Prostate gland (tissue), 2 donors: ENCODE measurements around the gene DCC. TPM values are rescaled to one million over a fixed set of nuclear protein-coding genes. Genes with fewer than 3 reads are reported as not detected.

ENCODE experiments used
- DNase-seq: peaks from one replicate; pipeline ENCODE4 v3.0.0-alpha.2; 2019; ENCODE audit warnings: low spot score
- H3K27ac ChIP-seq, 2 donors: fragments of 200-600 bp; sonication (generic); 2 replicates each; pipeline ENCODE4 v1.5.1; 2017 to 2019
- H3K27me3 ChIP-seq: fragments of 200-600 bp; sonication (generic); replicated peaks from 2 replicates; pipeline ENCODE4 v1.5.1; 2019; ENCODE audit not compliant: insufficient read depth
- H3K36me3 ChIP-seq, 2 donors: fragments of 200-600 bp; sonication (generic); 1 replicate in 1 of 2; 2 replicates in 1 of 2; pipeline versions ENCODE4 v1.5.1 to v1.8.1; 2017 to 2019
- H3K4me1 ChIP-seq: fragments of 200-600 bp; sonication (generic); replicated peaks from 2 replicates; pipeline ENCODE4 v1.5.1; 2019
- H3K4me3 ChIP-seq, 2 donors: fragments of 200-600 bp; sonication (generic); 2 replicates each; pipeline ENCODE4 v1.5.1; 2017 to 2019
- H3K9me3 ChIP-seq: fragments of 200-600 bp; sonication (generic); 2 replicates; pipeline ENCODE4 v1.5.1; 2017
- CTCF ChIP-seq, 4 experiments: fragments of 200-600 bp in 2 of 4; fragments of 450-650 bp in 2 of 4; sonication (generic) in 2 of 4; IDR thresholded peaks; 1 replicate in 3 of 4; 2 replicates in 1 of 4; pipeline ENCODE4 v1.5.1; 2016 to 2019; ENCODE audit warnings: antibody characterized with exemption in 4 of 4, mild to moderate bottlenecking in 2 of 4, moderate library complexity in 2 of 4
- POLR2A ChIP-seq: fragments of 450-650 bp; IDR thresholded peaks from one replicate; pipeline ENCODE4 v1.6.1; 2016; ENCODE audit warnings: antibody characterized with exemption, mild to moderate bottlenecking
- POLR2AphosphoS5 ChIP-seq: sonication (generic); formaldehyde crosslinking; IDR thresholded peaks from one replicate; pipeline ENCODE4 v1.6.1; 2017; ENCODE audit warnings: antibody characterized with exemption
- WGBS: methylation state at CpG from one replicate; pipeline ENCODE4 v1.1.5; 2018; 5-methylcytosine and 5-hydroxymethylcytosine counted together
- intact Hi-C: fragments of 100-400 bp; cut with DNase I; formaldehyde crosslinking; loops from one replicate; pipeline ENCODE4 v1.14.2; 2022
- total RNA-seq, 2 donors: library from RNA; depleted of rRNA; stranded (reverse); fragments of >200 nt; gene quantifications; one replicate each; pipeline ENCODE4 v1.1.0, GENCODE V29; 2016

Gene DCC
- total RNA-seq, 2 donors from 2014 or later = 0.55 to 3.7 TPM

- Histone ChIP-seq H3K4me3 (no peak overlapping the region), H3K27me3 (no peaks in the 10 kb centered on the region), H3K4me1 (no peaks in the 10 kb centered on the region), H3K9me3 (no peaks in the 10 kb centered on the region), H3K36me3 (no peaks in the 10 kb centered on the region), H3K27ac (no peak overlapping the region)
- 85% methylated on average over 3 of the region's 3 CpGs for WGBS
- intact Hi-C loops = no loop called here
- no peak for DNase-seq
- TF ChIP-seq POLR2A = no peak
- TF ChIP-seq POLR2AphosphoS5 = no peak
- TF ChIP-seq CTCF (IDR thresholded peaks at IDR 0.05) = no peak
Measured at GRCh38 chr18:53134711-53135110, 794.7 kb downstream of the DCC start.

GRCh38 chr18:53135654-53136053 is 795.7 kb downstream of the DCC start:
- no peaks in the 10 kb centered on the region for H3K27me3 ChIP-seq
- intact Hi-C loops = no loop called here
- H3K4me1 ChIP-seq = no peaks in the 10 kb centered on the region
- H3K27ac ChIP-seq = no peak overlapping the region
- DNase-seq = no peak
- no peaks in the 10 kb centered on the region for H3K9me3 ChIP-seq
- no peaks in the 10 kb centered on the region for H3K36me3 ChIP-seq
- TF ChIP-seq CTCF (IDR thresholded peaks at IDR 0.05) = no peak
- TF ChIP-seq POLR2A = no peak
- no peak for TF ChIP-seq POLR2AphosphoS5
- H3K4me3 ChIP-seq = no peak overlapping the region

- no peaks in the 10 kb centered on the region for H3K36me3 ChIP-seq
- WGBS = 58% methylated on average over 5 of the region's 5 CpGs
- H3K4me3 ChIP-seq = no peak overlapping the region
- intact Hi-C loops = no loop called here
- no peaks in the 10 kb centered on the region for H3K9me3 ChIP-seq
- DNase-seq = no peak
- H3K4me1 ChIP-seq = no peaks in the 10 kb centered on the region
- H3K27ac ChIP-seq = no peak overlapping the region
- TF ChIP-seq POLR2AphosphoS5 (no peak), CTCF (IDR thresholded peaks at IDR 0.05) (no peak), POLR2A (no peak)
- H3K27me3 ChIP-seq = no peaks in the 10 kb centered on the region
Measured at GRCh38 chr18:53139746-53140500, 799.9 kb downstream of the DCC start.

- H3K4me3 ChIP-seq = no peak overlapping the region
- WGBS = 63% methylated on average over 4 of the region's 4 CpGs
- no peak for DNase-seq
- TF ChIP-seq CTCF (IDR thresholded peaks at IDR 0.05) (no peak), POLR2AphosphoS5 (no peak), POLR2A (no peak)
- H3K4me1 ChIP-seq = no peaks in the 10 kb centered on the region
- intact Hi-C loops = no loop called here
- no peaks in the 10 kb centered on the region for H3K27me3 ChIP-seq
- H3K27ac ChIP-seq = no peak overlapping the region
- H3K9me3 ChIP-seq = no peaks in the 10 kb centered on the region
- H3K36me3 ChIP-seq = no peaks in the 10 kb centered on the region
Measured at GRCh38 chr18:53142005-53142404, 802.0 kb downstream of the DCC start.

- DNase-seq = no peak
- H3K4me3 ChIP-seq = no peak overlapping the region
- H3K27me3 ChIP-seq = no peaks in the 10 kb centered on the region
- H3K4me1 ChIP-seq = no peaks in the 10 kb centered on the region
- no peaks in the 10 kb centered on the region for H3K36me3 ChIP-seq
- intact Hi-C loops = no loop called here
- H3K27ac ChIP-seq = no peak overlapping the region
- H3K9me3 ChIP-seq = no peaks in the 10 kb centered on the region
- no peak for TF ChIP-seq CTCF (IDR thresholded peaks at IDR 0.05)
- no peak for TF ChIP-seq POLR2AphosphoS5
- TF ChIP-seq POLR2A = no peak
Measured at GRCh38 chr18:53147472-53147871, 807.5 kb downstream of the DCC start.
